T-helper 1 cell (primary cell): ENCODE results near the gene SRPK2.

Experiments used
- DNase-seq, 5 donors: peaks; one replicate each; pipeline ENCODE4 v3.0.0-alpha.2; 2012 to 2020

Gene SRPK2

GRCh38 chr7:105187302-105188169 lies 201.2 kb downstream of the SRPK2 start:
- no peak for DNase-seq

- no peak for DNase-seq
Observed at GRCh38 chr7:105185290-105186010, 203.3 kb downstream of the SRPK2 start.

- DNase-seq = no peak
Observed at GRCh38 chr7:105180002-105180401, 208.7 kb downstream of the SRPK2 start.

- no peak for DNase-seq
Observed at GRCh38 chr7:105178928-105179541, 209.7 kb downstream of the SRPK2 start.

- DNase-seq = no peak
Observed at GRCh38 chr7:105178177-105178576, 210.5 kb downstream of the SRPK2 start.

- DNase-seq = no peak
Observed at GRCh38 chr7:105177026-105177425, 211.7 kb downstream of the SRPK2 start.

GRCh38 chr7:105173586-105173985 lies 215.1 kb downstream of the SRPK2 start:
- DNase-seq = no peak

- no peak for DNase-seq
Observed at GRCh38 chr7:105164751-105165150, 224.0 kb downstream of the SRPK2 start.

- DNase-seq = no peak
Observed at GRCh38 chr7:105163718-105164117, 225.0 kb downstream of the SRPK2 start.

- DNase-seq = no peak
Observed at GRCh38 chr7:105161366-105161765, 227.4 kb downstream of the SRPK2 start.

GRCh38 chr7:105157278-105157677 lies 231.4 kb downstream of the SRPK2 start:
- DNase-seq = no peak

- no peak for DNase-seq
Observed at GRCh38 chr7:105156731-105157130, 232.0 kb downstream of the SRPK2 start.

GRCh38 chr7:105154084-105154483 lies 234.6 kb downstream of the SRPK2 start:
- no peak for DNase-seq

GRCh38 chr7:105153531-105153930 lies 235.2 kb downstream of the SRPK2 start:
- DNase-seq = no peak

- no peak for DNase-seq
Observed at GRCh38 chr7:105151152-105151551, 237.6 kb downstream of the SRPK2 start.

- no peak for DNase-seq
Observed at GRCh38 chr7:105149827-105150226, 238.9 kb downstream of the SRPK2 start.

- DNase-seq = no peak
Observed at GRCh38 chr7:105141068-105141467, 247.7 kb downstream of the SRPK2 start.

GRCh38 chr7:105139381-105139780 lies 249.3 kb downstream of the SRPK2 start:
- DNase-seq = no peak

GRCh38 chr7:105137898-105138297 lies 250.8 kb downstream of the SRPK2 start:
- DNase-seq = no peak

GRCh38 chr7:105136221-105136620 lies 252.5 kb downstream of the SRPK2 start:
- DNase-seq = no peak

- no peak for DNase-seq
Observed at GRCh38 chr7:105133986-105134655, 254.6 kb downstream of the SRPK2 start.

GRCh38 chr7:105133358-105133757 lies 255.4 kb downstream of the SRPK2 start:
- DNase-seq = no peak

GRCh38 chr7:105132835-105133234 lies 255.9 kb downstream of the SRPK2 start:
- no peak for DNase-seq
